SIG-M5 (cell line): Measurements from ENCODE around the gene PALD1.

ENCODE experiments used
- DNase-seq: peaks from one replicate; lab custom pipeline; 2025; lab: John Stamatoyannopoulos, UW

PALD1 gene

DNA sequence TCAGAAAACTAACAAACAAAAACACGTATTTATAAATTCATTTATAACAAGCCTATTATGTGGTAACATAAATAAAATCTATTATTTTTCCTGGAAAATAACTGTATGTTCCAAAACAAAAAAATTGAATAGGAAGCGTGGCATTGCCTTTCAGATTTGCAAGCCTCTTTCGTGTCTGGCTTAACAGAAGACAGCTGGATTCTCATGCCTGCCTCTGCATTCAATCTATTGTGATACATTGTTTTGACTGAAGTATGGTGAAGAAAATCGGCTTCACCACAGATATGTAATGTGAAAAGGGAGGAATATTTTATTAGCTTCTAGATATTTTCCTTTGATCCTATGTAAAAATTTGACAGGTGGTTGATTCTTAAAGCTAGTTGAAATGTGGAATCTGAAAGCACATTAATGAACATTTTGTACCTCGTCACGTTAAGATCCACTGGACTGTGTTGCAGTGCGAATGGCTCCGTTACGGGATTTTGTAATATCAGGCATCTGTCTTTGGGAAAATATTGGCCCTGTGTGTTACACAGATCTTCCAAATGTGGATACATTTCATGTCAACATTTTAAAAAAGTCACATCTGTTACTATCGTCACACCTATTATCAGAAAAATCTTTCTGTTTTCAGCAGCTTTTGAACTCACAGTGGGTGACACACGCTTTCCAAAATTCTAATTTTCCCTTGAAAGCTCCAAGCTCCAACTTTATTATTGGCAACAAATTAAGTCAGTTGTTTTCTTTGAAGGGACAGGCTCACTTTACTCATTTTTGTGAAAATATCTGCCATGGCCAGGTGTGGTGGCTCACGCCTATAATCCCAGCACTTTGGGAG lies 26.2 kb downstream of the PALD1 start:
- DNase-seq = no peak

DNA sequence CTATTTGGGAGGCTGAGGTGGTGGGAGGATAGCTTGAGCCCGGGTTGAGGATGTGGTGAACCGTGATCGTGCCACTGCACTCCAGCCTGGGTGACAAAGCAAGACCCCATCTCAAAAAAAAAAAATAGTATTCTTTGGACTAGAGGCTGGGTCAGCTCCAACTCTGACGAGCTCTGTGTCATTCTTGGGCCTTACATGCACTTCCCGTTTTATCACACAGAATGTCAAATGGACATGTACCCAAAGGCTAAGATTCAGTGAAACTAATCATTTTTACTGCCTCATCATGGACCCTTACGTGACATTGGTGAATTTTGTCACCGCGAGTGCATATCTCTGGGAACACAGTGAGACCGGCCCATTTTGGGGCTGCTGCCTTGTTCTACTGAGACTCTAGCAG lies 27.3 kb downstream of the PALD1 start:
- no peak for DNase-seq

DNA sequence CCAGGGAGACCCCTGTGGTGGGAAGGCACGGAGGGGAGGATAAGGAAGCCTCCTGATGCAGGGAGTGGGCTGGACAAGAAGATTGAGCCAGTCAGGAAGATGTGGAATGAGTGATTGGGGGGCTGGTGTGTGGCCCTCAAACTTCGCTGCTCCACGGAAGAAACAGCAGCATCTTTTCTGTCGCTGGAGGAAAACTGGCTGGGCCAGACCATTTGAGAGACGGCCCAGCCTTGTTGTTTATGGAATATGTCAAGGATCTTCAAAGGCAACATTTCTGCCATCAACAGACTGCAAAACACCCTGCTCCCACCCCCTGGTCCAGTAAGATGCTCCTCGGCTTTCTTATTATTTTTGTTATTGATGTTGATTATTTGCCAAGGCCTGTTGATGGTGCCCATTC lies 29.4 kb downstream of the PALD1 start:
- no peak for DNase-seq

DNA sequence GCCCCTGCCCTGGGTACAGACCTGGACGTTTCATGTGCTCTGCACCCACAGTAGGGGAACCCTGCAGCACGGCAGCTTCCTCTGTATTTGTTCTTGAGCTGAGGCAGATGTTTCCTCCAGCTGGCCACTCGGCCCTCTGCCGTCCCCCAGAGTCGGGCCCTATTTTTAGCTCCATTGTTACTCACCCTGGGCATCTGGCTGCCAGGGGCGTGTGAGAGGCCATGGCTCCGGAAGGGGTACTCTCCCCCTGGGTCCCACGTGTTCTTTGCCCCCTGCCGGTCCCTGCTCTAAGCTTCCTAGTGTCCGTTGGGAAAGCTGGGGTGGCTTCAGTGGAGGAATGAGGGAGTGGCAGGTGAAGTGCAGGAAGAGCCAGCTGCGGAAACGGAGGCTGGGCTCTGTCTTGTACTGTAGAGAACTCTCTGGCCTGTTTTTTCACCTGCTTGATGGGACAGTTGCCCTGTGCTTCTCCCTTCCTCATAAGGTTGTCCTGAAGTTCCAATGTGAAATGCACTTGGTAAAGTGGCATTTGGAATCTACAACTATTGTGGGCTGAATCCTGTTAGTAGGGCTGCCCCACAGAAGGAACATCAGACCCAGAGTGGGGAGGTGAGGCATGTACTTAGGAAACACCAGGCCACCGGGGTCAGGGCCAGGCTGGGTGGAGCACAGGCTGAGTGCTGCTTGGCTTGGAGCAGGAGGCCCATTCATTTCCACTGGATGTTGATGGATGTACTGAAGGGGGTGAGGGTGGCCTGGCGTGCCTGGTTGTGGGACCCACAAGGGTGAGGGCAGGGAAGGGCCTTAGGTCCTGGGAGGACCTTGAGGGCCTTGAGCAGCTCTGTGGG lies 30.6 kb downstream of the PALD1 start:
- DNase-seq = no peak

DNA sequence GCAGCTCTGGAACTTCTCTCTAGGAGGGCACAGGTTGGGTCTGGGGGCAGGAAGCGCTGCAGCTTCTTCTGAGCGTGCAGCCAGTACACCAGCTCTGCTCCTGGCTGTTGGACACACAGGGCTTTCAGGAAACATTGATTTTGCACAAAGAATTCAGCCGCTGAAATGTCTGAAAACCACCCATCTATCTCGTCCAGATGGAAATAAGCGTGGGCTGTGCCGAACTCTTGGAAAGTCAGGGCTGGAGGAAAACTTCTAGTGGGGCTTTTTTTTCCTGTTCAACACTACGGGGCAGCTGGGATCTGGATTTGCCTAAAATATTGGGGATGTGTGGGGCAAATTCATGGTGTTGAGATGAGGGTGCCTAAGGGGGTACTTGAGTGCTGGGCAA lies 31.2 kb downstream of the PALD1 start:
- no peak for DNase-seq

DNA sequence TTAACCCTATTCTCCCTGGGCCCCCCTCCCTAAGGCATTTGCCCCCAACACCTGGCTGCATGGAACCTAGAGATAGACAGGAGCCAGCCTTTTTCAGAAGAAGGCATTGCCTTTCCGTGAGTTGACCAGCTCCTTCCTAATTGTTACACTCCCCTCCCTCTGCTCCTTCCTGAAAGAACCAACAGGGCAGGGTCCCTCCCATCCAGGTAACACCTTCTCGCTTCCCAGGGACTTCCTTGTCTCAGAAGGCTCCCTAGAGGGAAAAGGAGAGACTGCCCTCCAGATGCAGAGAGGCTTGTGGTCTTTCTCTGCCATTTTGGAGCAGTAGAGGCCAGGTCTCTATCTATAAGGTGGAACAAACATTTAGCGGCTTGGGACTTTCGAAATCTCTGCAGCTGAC lies 31.9 kb downstream of the PALD1 start:
- DNase-seq = no peak

DNA sequence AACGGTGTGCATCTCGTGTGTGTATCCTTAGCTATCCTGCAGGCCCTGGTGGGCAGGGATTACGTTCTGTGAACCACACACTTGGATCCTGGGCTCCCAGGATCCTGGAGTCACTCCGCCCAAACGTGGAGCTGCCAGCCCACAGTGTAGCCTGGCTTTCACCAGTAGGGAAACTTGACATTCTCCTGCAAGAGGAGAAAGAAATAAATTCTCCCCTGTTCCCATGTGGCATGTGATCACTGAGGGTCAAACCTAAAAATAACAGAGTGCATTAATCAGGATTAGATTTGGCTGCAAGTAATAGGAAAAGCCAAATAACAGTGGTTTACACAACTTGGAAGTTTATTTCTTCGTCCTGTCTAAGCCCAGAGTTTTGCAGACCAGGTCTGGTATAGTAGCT lies 32.3 kb downstream of the PALD1 start:
- no peak for DNase-seq

DNA sequence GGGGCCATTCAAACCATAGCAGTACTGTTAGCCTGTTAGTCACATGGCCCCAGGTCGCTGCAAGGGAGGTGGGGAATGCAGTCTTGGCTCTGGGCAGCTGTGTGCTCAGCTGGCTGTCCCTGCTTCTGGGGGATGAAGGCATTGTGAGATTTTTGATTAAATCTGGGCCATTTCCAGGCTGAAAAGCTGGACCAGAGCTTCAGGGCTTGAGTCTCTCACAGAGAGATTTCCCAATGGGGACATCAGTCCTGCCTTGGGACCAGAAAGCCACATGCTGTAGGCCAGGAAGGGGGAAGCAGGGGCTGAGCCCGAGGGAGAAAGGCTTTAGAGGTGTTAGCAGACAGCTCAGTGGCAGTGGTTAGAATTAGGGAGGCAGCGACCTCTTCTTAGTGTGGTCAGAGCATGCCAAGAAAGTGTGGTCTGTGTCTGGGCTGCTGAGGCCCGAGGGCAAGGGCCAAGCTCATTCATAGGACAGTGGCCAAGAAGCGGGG lies 33.6 kb downstream of the PALD1 start:
- no peak for DNase-seq

DNA sequence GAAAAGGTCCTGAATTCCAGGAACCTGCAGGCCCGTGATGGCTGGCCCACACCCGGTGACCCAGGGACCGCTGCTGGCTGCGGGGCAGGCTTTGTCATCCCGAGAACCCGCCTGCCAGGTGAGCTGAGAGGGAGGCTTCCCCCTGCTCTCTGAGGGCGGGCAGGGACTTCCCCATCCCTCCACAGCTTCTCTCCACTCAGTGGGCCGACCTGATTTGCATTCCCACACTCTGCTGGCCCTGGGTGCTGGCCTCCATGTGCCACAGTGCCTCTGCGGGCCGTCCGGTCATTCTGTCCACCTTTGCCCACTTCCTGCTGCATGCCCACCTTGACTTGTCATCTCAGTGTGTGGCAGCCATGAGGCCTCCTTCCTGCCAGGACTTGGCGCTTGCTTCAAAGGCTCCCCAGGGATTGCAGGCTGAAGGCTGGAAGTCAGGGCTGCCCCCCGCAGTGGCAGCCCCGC lies 35.3 kb downstream of the PALD1 start:
- no peak for DNase-seq

DNA sequence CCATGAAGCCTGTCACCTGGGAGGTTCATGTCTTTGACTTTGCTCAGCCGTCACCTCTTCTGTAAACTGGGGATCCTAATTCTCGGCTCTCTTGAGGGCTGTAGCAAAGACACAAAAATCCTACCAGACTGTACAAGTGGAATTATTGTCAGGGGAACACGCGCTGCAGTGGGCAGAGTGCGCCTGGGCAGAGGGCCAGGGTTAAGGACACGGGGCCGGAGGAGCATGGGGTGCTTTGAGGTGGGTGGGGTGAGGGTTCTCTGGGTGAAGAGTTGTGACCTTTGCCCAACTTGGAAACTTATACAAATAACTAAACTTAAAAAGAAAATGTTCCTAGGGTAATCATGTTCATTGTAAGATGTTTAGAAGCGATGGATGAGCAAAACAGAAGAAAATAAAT lies 36.0 kb downstream of the PALD1 start:
- no peak for DNase-seq

DNA sequence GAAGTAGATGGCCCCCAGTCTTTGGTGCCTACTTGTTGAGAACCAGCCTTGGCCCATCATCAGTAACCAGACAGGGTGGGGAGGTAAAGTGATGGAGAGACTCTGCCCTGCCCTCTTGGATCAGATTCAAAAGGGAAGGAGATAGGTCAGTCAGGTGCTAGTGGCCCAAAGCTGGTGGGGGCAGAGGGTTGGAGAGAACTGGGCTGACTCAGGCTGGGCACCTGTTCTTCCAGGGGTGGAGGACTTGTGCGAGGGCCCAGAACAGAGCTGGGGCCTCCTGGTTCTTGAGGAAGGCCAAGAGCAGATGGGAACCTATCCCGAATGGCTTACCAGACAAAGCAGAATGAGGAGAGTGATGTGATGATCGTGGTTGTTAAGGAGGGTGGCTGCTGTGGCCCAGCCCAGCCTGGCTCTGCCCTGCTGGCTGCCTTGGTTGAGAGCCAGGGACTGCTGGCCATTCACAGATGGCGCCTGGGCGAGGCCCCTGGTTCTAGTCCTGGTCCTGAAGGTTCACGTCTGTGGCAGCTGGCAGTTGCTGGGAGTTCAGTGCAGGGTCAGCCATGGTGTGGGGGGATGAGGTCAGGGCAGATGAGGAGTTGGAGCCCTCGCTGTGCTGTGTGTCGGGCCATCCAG lies 36.6 kb downstream of the PALD1 start:
- DNase-seq = no peak

DNA sequence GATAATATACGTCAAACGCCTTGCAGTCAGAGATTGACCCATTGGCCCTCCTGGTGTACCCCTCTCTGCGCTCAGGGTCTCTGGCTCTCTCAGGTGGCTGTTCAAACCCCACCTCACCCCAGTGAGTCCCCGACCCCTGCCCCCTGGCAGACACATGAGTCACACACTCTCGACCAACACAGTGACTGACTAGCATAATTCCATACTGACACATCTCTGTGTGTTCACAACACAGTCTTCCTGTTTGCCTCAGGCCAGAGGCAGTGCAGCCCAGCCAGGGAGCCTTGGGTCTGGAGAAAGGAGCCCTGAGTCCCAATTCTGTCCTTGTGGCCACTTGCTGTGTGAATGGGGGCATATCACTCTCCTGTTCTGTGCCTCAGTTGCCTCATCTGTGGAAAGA lies 40.1 kb downstream of the PALD1 start:
- DNase-seq = no peak

DNA sequence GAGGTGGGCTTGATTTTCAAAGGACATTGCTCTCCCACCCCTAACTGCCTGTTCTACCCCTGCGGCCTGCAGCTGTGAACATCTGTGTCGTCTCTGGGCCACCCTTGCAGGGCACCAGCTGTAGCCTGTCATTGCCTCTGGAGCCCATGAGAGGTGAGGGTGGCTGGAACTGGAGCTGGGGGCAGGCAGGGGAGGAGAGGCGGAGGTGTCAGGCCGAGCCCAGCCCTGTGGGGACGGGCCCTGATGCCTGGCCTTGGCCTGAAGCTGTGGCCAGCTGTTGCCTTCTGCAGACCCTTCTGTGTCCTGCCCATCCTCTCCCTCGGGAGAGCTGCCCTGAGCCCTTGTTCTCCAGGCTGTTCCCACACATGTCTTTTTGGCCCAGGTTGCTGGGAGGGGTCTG lies 44.5 kb downstream of the PALD1 start:
- no peak for DNase-seq

DNA sequence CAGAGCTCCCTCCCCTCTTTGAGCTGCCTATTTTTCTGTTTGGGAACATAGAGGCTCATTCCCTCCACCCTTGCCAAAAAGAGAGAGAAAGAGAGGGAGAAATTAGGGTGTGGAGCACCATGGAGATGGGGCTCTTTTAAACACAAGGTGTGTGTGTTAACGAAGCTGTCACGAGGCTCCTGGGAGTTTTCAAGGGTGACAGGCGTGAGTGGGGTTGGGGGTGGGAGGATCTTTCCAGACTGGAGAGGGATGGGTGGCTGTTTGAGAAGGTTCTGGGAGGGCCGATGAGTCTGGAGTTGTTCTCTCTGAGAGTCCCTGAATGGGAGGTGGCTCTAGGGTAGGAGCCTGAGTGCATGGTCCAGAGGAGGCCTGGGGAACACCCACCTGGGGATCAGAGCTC lies 45.0 kb downstream of the PALD1 start:
- no peak for DNase-seq

DNA sequence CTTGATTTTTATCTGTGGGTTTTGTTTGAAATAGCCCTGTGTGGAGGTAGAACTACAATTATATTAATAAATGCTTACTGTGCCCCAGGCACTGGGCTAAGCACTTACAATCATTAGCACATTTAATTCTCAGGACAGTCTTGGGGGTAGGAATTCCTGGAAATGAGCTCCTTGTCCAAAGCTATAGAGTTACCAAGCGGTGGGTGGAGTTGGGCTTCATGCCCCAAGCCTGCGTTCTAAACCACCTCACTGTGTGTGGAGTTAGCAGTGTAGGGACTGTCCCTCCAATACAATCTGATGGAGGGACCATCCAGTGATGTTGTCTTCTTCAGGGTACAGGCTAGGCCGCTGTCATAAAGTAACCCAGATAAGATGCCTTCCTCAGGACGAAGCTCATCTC lies 49.7 kb downstream of the PALD1 start:
- no peak for DNase-seq

DNA sequence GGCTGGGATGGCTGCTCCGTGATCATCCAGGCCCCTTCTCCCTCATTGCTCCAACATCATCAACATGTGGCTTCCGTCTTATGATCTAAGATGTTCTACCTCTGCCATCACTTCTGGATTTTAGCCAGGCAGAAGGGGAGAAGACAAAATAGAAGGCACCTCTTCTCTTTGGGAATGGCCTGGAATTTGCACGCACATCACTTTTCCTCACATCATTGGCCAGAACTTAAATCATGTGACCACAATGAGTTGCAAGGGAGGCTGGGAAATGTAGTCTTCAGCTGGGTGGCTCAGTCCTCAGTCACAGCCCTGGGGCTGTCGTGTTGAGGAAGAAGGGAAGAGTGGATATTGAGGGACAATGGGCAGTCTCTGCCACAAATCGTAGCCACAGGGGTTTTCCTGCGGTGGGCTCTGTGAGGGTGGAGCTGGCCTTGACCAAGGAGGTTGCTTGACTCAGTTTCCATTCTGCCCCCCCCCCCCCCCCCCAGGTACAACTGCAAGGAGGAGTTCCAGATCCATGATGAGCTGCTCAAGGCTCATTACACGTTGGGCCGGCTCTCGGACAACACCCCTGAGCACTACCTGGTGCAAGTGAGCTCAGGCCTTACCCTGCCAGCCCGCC lies 50.3 kb downstream of the PALD1 start:
- no peak for DNase-seq

DNA sequence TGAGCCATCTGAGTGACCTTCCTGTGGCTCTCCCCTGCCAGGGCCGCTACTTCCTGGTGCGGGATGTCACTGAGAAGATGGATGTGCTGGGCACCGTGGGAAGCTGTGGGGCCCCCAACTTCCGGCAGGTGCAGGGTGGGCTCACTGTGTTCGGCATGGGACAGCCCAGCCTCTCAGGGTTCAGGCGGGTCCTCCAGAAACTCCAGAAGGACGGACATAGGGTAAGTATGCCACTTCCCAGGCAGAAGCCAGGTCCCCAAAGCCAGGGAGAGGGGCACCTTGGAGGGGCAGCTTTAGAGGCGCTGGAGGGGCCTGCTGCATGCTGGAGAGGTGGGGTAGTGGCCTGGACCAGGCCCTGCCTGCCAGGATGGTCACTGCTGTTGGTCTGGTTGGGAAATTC lies 51.3 kb downstream of the PALD1 start:
- no peak for DNase-seq

DNA sequence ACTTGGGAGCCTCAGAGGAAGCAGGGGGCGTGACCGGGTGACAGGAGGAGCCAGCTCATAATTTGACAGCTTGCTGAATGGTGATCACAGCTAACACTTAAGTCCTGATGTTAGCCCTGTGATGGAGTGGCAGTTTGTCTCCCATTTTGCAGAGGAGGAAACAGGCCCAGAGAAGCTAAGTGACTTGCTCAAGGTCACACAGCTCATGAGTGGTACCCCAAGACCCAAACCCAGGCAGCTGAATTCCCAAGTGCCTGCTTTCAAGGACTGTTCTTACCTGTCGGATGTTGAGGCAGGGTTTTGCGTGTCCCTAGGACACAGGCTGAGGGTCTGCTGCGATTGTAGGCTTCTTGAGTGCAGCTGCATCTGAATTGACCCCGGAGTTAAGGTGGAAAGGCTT lies 51.7 kb downstream of the PALD1 start:
- no peak for DNase-seq

DNA sequence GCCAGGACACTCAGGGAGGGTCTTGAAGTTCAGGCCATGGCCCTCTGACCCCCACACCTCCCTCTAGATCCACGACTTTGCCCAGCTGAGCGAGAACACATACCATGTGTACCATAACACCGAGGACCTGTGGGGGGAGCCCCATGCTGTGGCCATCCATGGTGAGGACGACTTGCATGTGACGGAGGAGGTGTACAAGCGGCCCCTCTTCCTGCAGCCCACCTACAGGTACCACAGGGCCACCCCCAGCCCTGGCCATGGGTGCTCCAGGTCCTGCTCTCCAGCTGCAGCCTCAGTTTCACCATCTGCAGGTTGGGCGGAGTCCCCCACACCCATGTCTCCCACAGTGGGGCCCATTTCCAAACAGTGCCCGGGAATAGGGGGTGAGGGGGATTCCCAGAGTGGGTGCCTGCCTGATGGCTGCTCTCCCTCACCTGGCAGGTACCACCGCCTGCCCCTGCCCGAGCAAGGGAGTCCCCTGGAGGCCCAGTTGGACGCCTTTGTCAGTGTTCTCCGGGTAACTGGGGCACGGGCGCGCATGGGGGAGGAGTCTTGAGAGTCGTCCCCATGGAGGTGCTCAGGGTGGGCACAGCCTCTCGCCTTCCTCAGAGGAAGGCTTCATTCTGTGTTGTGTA lies 54.1 kb downstream of the PALD1 start:
- DNase-seq = no peak

DNA sequence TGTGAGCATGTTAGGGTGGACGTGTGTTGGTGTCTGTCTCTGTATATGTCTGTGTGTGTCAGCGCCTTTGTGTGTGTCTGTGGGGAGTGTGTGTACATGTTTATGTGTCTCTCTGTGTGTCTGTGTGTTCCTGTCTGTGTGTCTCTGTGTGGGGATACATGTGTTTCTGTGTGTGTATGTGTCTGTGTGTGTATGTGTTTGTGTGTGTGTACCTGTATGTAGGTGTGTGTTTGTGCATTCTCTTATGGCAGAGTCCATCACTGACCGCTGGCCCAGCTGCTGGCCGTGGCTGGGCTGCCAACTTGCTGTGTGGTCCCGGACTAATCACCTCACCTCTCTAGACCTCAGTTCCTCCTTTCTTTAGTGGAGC lies 54.6 kb downstream of the PALD1 start:
- no peak for DNase-seq

DNA sequence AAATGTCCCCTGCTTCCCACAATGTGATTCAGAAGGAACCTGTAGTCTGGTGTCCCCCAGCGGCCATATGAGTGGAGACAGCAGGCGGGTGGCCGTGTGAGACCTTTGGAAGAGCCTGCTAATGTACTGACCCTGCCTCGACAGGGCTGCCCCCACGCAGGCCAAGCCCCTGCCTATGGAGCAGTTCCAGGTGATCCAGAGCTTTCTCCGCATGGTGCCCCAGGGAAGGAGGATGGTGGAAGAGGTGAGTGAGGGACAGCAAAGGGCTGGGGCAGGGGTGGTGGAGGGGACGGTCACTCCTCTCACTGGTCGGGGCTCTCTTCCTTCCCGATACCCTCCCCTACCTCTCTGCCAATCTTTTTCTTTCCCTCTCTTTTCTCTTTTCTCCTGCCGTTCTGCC lies 55.7 kb downstream of the PALD1 start:
- DNase-seq = no peak

DNA sequence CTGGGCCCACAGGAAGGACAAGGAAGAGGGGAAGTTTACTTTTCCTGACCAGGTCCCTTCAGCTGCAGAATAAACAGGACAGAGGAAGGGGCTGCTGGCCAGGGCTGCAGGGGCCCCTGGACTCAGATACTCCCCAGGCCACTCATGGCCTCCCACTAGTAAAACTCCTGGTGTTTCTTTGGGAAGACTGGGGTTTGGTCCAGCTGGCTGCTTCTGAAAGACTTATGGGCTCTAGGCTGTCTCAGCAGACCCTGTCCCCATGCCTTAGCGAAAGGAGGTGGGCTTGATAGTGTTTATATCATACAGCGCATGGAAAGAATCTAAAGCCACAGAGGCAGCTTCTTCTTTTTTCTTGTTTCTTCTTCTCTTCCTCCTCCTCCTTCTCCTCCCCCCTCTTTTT lies 56.4 kb downstream of the PALD1 start:
- DNase-seq = no peak
